Measurements from ENCODE around the gene STK11IP. TPM values are rescaled to one million over a fixed set of nuclear protein-coding genes. Genes with fewer than 3 reads are reported as not detected.

The STK11IP gene
- total and polyA plus RNA-seq, 2 of the 13 experiments (the other 11 are each of a cell fraction or from before 2014, with no cell fraction given), result 12.8 to 24.0 TPM

DNA sequence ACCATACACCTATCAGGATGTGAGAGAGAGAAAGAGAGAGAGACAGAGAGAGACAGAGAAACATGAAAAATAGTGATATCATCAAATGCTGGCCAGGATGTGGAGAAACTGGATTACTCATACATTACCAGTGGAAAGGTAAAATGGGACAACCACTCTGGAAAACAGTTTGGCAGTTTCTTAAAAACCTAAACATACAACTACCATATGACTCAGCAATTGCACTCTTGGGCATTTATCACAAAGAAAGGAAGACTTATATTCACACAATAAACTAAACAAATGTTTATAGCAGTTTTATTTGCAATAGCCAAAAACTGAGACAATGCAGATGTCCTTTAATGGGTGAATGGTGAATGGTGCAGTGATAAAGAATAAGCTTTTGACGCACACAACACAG, 58.9 kb downstream of the STK11IP start:
- no peaks in the 10 kb centered on the region for H4K20me1 ChIP-seq (ENCODE audit: insufficient read depth, low read length)
- no peaks in the 10 kb centered on the region for H3K79me2 ChIP-seq (ENCODE audit: insufficient read depth, low read length)
- no peak overlapping the region for H3K4me2 ChIP-seq (ENCODE audit: low read depth, low read length)
- ChIA-PET CTCF (ENCODE audit: low intra/inter-chr PET ratio, low total read pairs) (no interaction called here), POLR2A (no interaction called here)
- H3K9ac ChIP-seq (ENCODE audit: insufficient read depth, low read depth, low read length), result no peak overlapping the region
- peak; percentile 50 for TF ChIP-seq ATF7 (IDR thresholded peaks at IDR 0.05)
- TF ChIP-seq ATF7 (CRISPR knock-in tag; IDR thresholded peaks at IDR 0.05), result no peak
- 0 out of 2 replicates have a peak, but pooled peaks have one; percentile 39 for TF ChIP-seq NFE2L2 (IDR thresholded peaks at IDR 0.05; ENCODE audit: low read length)
- no peak for TF ChIP-seq ZNF776 (CRISPR knock-in tag; IDR thresholded peaks at IDR 0.05)
- peaks cover 16% of the 10 kb centered on the region for H3K9me3 ChIP-seq (ENCODE audit: low read length)
- ATAC-seq (no peak), FAIRE-seq (no peak), DNase-seq (ENCODE audit: low spot score) (no peak)
- peaks cover 0 to 12% of the 10 kb centered on the region in 2 experiments; a peak in 2 of 5 replicates for H3K27me3 ChIP-seq (ENCODE audit: control insufficient read depth in 1 of 2, insufficient read depth in 2 of 2, low read length in 2 of 2)
- BruUV-seq (replicated peaks), result no TSS peak
- in situ Hi-C loops (cut with HindIII; ENCODE audit: extremely low pct_ligation_motif_present, low pct_unique_long_range_greater_than_20kb), result no loop called here
- H3K4me3 ChIP-seq (replicated peaks in 1 of 3; ENCODE audit: insufficient read depth in 1 of 3, low read depth in 2 of 3, low read length in 3 of 3), result no peak overlapping the region
- intact Hi-C loops (cut with micrococcal nuclease; ENCODE audit: unreplicated experiment), result no loop called here
- 90% methylated on average over 1 of the region's 1 CpG for WGBS (ENCODE audit: low lambda C conversion rate)
- no peak overlapping the region for H3K27ac ChIP-seq (ENCODE audit: extremely low read length, insufficient read depth, low read length)
- no peaks in the 10 kb centered on the region for H3K36me3 ChIP-seq (replicated peaks in 1 of 2; ENCODE audit: control insufficient read depth in 1 of 2, insufficient read depth in 2 of 2, low read length in 2 of 2)
- H2AFZ ChIP-seq (ENCODE audit: low read length), result no peak overlapping the region
- H3K4me1 ChIP-seq (ENCODE audit: insufficient read depth, low read length), result peaks cover 6% of the 10 kb centered on the region; the same call in 1 of the 2 replicates

DNA sequence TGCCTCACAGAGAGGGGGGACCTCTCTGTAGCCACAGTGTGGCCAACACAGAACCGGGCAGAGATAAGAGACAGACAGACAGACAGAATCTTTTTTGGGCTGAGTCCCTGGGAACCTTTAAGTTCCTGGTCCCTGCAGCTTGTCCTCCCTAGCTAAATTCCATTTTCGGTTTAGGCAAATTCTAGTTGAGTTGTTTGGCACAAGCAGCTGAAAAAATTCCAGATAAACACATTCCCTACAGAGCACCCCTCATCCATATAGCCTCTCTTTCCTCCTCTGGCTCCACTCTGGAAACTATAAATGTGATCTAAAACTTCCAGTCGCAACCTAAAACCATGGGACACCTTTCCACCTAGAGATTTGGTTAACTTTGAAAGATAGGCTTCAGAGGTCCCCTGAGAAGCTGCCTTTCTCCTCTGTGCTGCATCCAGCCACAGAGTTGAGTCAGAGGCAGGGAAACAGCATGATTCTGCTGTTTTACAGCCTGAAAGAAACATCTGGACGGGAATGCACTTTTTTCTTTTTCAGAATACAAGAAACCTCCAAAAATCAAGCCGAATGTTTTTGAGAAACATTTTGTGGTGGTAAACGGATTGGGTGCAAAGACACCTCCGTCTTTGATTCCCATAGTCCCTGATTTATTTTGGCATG, 60.7 kb downstream of the STK11IP start:
- WGBS (ENCODE audit: low lambda C conversion rate), result 21% methylated on average over 7 of the region's 7 CpGs
- Histone ChIP-seq H3K36me3 (replicated peaks in 1 of 2; ENCODE audit: control insufficient read depth in 1 of 2, insufficient read depth in 2 of 2, low read length in 2 of 2) (no peaks in the 10 kb centered on the region), H2AFZ (ENCODE audit: low read length) (no peak overlapping the region), H3K4me1 (ENCODE audit: insufficient read depth, low read length) (peaks cover 16% of the 10 kb centered on the region), H3K9me3 (ENCODE audit: low read length) (peaks cover 24% of the 10 kb centered on the region), H3K9ac (ENCODE audit: insufficient read depth, low read depth, low read length) (no peak overlapping the region), H3K4me2 (ENCODE audit: low read depth, low read length) (no peak overlapping the region), H3K27ac (ENCODE audit: extremely low read length, insufficient read depth, low read length) (no peak overlapping the region), H3K79me2 (ENCODE audit: insufficient read depth, low read length) (no peaks in the 10 kb centered on the region), H4K20me1 (ENCODE audit: insufficient read depth, low read length) (no peaks in the 10 kb centered on the region), H3K4me3 (replicated peaks in 1 of 3; ENCODE audit: insufficient read depth in 1 of 3, low read depth in 2 of 3, low read length in 3 of 3) (no peak overlapping the region), H3K27me3 (ENCODE audit: control insufficient read depth in 1 of 2, insufficient read depth in 2 of 2, low read length in 2 of 2) (peaks cover 0 to 4% of the 10 kb centered on the region in 2 experiments; a peak in 1 of 5 replicates)
- no peak for ATAC-seq
- FAIRE-seq, result no peak
- no TSS peak for BruUV-seq (replicated peaks)
- CTCF ChIA-PET (ENCODE audit: low intra/inter-chr PET ratio, low total read pairs), result no interaction called here
- TF ChIP-seq FOXA3 (CRISPR knock-in tag; IDR thresholded peaks at IDR 0.05), result no peak
- no peak for TF ChIP-seq XBP1 (CRISPR knock-in tag; IDR thresholded peaks at IDR 0.05)
- TF ChIP-seq POLR2G (IDR thresholded peaks at IDR 0.05; ENCODE audit: low read depth, low read length), result no peak
- TF ChIP-seq ZNF3 (CRISPR knock-in tag; IDR thresholded peaks at IDR 0.05), result no peak
- TF ChIP-seq YY1 (IDR thresholded peaks at IDR 0.05; ENCODE audit: insufficient read depth, insufficient replicate concordance, low read depth, low read length), result no peak
- POLR2A ChIA-PET, result no interaction called here
- intact Hi-C loops (cut with micrococcal nuclease; ENCODE audit: unreplicated experiment), result no loop called here
- no peak for DNase-seq (ENCODE audit: low spot score)
- in situ Hi-C loops (cut with HindIII; ENCODE audit: extremely low pct_ligation_motif_present, low pct_unique_long_range_greater_than_20kb), result no loop called here

All from HepG2 (cell line).